BLaER1 (cell line): Measurements from ENCODE around the gene HIRA.
"Not testable (repeated sequence)": the region's sequence is repeated elsewhere in the genome, so short reads cannot be mapped to it uniquely, and the experiment has no call there.

Experiments used
- H3K27ac ChIP-seq: shearing (Covaris generic); formaldehyde crosslinking; 2 replicates; pipeline ENCODE4 v1.8.1; 2022
- H3K27me3 ChIP-seq: shearing (Covaris generic); formaldehyde crosslinking; 2 replicates; pipeline ENCODE4 v1.8.1; 2022
- H3K36me3 ChIP-seq: shearing (Covaris generic); formaldehyde crosslinking; 2 replicates; pipeline ENCODE4 v1.8.1; 2022
- H3K4me1 ChIP-seq: shearing (Covaris generic); formaldehyde crosslinking; 2 replicates; pipeline ENCODE4 v1.8.1; 2022
- H3K4me2 ChIP-seq: shearing (Covaris generic); formaldehyde crosslinking; 2 replicates; pipeline ENCODE4 v1.8.1; 2022
- H3K4me3 ChIP-seq: shearing (Covaris generic); formaldehyde crosslinking; 2 replicates; pipeline ENCODE4 v1.8.1; 2022
- H3K9ac ChIP-seq: shearing (Covaris generic); formaldehyde crosslinking; 2 replicates; pipeline ENCODE4 v1.8.1; 2022
- H3K9me3 ChIP-seq: shearing (Covaris generic); formaldehyde crosslinking; 2 replicates; pipeline ENCODE4 v1.8.1; 2022
- H4K20me1 ChIP-seq: shearing (Covaris generic); formaldehyde crosslinking; 2 replicates; pipeline ENCODE4 v1.8.1; 2022
- Cebpa-rat ChIP-seq: shearing (Covaris generic); IDR thresholded peaks from 2 replicates; pipeline ENCODE4 v1.8.1; 2022

The HIRA gene

GRCh38 chr22:19336133-19337075, 95.1 kb downstream of the HIRA start:
- H4K20me1 ChIP-seq: no peaks in the 10 kb centered on the region
- no peaks in the 10 kb centered on the region for H3K27me3 ChIP-seq
- no peak overlapping the region for H3K4me2 ChIP-seq
- H3K9ac ChIP-seq: no peak overlapping the region
- peaks cover 93% of the 10 kb centered on the region for H3K9me3 ChIP-seq
- no peak for TF ChIP-seq Cebpa-rat
- no peak overlapping the region for H3K27ac ChIP-seq
- no peaks in the 10 kb centered on the region for H3K4me1 ChIP-seq
- H3K4me3 ChIP-seq: peak overlapping the region; percentile 22; the same call in 1 of the 2 replicates
- peaks cover 99% of the 10 kb centered on the region for H3K36me3 ChIP-seq

- no peaks in the 10 kb centered on the region for H4K20me1 ChIP-seq
- no peak overlapping the region for H3K27ac ChIP-seq
- H3K4me1 ChIP-seq: no peaks in the 10 kb centered on the region
- H3K27me3 ChIP-seq: no peaks in the 10 kb centered on the region
- peaks cover 74% of the 10 kb centered on the region for H3K9me3 ChIP-seq
- H3K4me2 ChIP-seq: no peak overlapping the region
- H3K9ac ChIP-seq: no peak overlapping the region
- H3K36me3 ChIP-seq: peaks cover 94% of the 10 kb centered on the region
- no peak overlapping the region for H3K4me3 ChIP-seq
- TF ChIP-seq Cebpa-rat: no peak
Measured at GRCh38 chr22:19331975-19332374, 99.6 kb downstream of the HIRA start.

- Histone ChIP-seq H3K36me3 (peaks cover 89% of the 10 kb centered on the region), H3K4me3 (no peak overlapping the region), H3K9me3 (peaks cover 69% of the 10 kb centered on the region)
Measured at GRCh38 chr22:19331474-19331873, 100.1 kb downstream of the HIRA start.

GRCh38 chr22:19330865-19331418, 100.6 kb downstream of the HIRA start:
- Histone ChIP-seq H3K36me3 (peaks cover 84% of the 10 kb centered on the region), H3K27me3 (no peaks in the 10 kb centered on the region), H3K27ac (no peak overlapping the region), H3K4me1 (no peaks in the 10 kb centered on the region), H4K20me1 (no peaks in the 10 kb centered on the region), H3K9me3 (peaks cover 63% of the 10 kb centered on the region), H3K4me2 (no peak overlapping the region), H3K9ac (no peak overlapping the region), H3K4me3 (no peak overlapping the region)
- TF ChIP-seq Cebpa-rat: no peak

More at GRCh38 chr22:19331474-19331873, 100.1 kb downstream of the HIRA start:
- no peaks in the 10 kb centered on the region for H4K20me1 ChIP-seq
- H3K27ac ChIP-seq: no peak overlapping the region
- no peak overlapping the region for H3K9ac ChIP-seq
- H3K4me1 ChIP-seq: no peaks in the 10 kb centered on the region
- H3K27me3 ChIP-seq: no peaks in the 10 kb centered on the region
- H3K4me2 ChIP-seq: no peak overlapping the region
- no peak for TF ChIP-seq Cebpa-rat

GRCh38 chr22:19330205-19330604, 101.3 kb downstream of the HIRA start:
- not testable (repeated sequence) for H3K9ac ChIP-seq, H3K27me3 ChIP-seq, H3K4me1 ChIP-seq, H3K4me2 ChIP-seq, H4K20me1 ChIP-seq, H3K4me3 ChIP-seq, H3K27ac ChIP-seq
- Histone ChIP-seq H3K9me3 (peaks cover 56% of the 10 kb centered on the region), H3K36me3 (peaks cover 76% of the 10 kb centered on the region)

- peaks cover 69% of the 10 kb centered on the region for H3K36me3 ChIP-seq
- H3K4me1 ChIP-seq: no peaks in the 10 kb centered on the region
- no peak overlapping the region for H3K27ac ChIP-seq
- no peaks in the 10 kb centered on the region for H3K27me3 ChIP-seq
- no peak overlapping the region for H3K4me3 ChIP-seq
- peaks cover 48% of the 10 kb centered on the region for H3K9me3 ChIP-seq
- TF ChIP-seq Cebpa-rat: no peak
- no peak overlapping the region for H3K9ac ChIP-seq
- H4K20me1 ChIP-seq: no peaks in the 10 kb centered on the region
- no peak overlapping the region for H3K4me2 ChIP-seq
Measured at GRCh38 chr22:19329454-19329853, 102.1 kb downstream of the HIRA start.

GRCh38 chr22:19325296-19325948, 106.1 kb downstream of the HIRA start:
- H4K20me1 ChIP-seq: no peaks in the 10 kb centered on the region
- H3K4me3 ChIP-seq: no peak overlapping the region
- no peak overlapping the region for H3K4me2 ChIP-seq
- H3K36me3 ChIP-seq: peaks cover 30% of the 10 kb centered on the region
- peaks cover 35% of the 10 kb centered on the region for H3K9me3 ChIP-seq
- no peak overlapping the region for H3K9ac ChIP-seq
- no peak overlapping the region for H3K27ac ChIP-seq
- no peaks in the 10 kb centered on the region for H3K4me1 ChIP-seq
- TF ChIP-seq Cebpa-rat: no peak
- H3K27me3 ChIP-seq: no peaks in the 10 kb centered on the region

- H3K9ac ChIP-seq, H3K36me3 ChIP-seq, H3K27ac ChIP-seq, H3K4me1 ChIP-seq, H3K4me2 ChIP-seq, H3K4me3 ChIP-seq, H4K20me1 ChIP-seq, H3K27me3 ChIP-seq: not testable (repeated sequence)
- peaks cover 32% of the 10 kb centered on the region for H3K9me3 ChIP-seq
Measured at GRCh38 chr22:19323420-19323819, 108.1 kb downstream of the HIRA start.

GRCh38 chr22:19321757-19322156, 109.8 kb downstream of the HIRA start:
- H3K27ac ChIP-seq: no peak overlapping the region
- no peak overlapping the region for H3K4me3 ChIP-seq
- no peak for TF ChIP-seq Cebpa-rat
- H3K9me3 ChIP-seq: peaks cover 38% of the 10 kb centered on the region
- no peak overlapping the region for H3K4me2 ChIP-seq
- no peaks in the 10 kb centered on the region for H3K4me1 ChIP-seq
- no peak overlapping the region for H3K9ac ChIP-seq
- H4K20me1 ChIP-seq: no peaks in the 10 kb centered on the region
- H3K27me3 ChIP-seq: no peaks in the 10 kb centered on the region
- H3K36me3 ChIP-seq: no peaks in the 10 kb centered on the region

- H3K9ac ChIP-seq, H3K4me1 ChIP-seq, H3K4me3 ChIP-seq, H3K27ac ChIP-seq, H3K4me2 ChIP-seq, H4K20me1 ChIP-seq, H3K27me3 ChIP-seq, H3K36me3 ChIP-seq: not testable (repeated sequence)
- peaks cover 54% of the 10 kb centered on the region for H3K9me3 ChIP-seq
Measured at GRCh38 chr22:19320136-19320535, 111.4 kb downstream of the HIRA start.
